Stimulated activated CD4-positive, alpha-beta T cell treated with anti-CD3 and anti-CD28 coated beads, Interleukin-4, amount 100 ng/mL, for 1 hour (primary cell): ENCODE results near the gene STARD9.
"Not testable (repeated sequence)": the region's sequence is repeated elsewhere in the genome, so short reads cannot be mapped to it uniquely, and the experiment has no call there.

Source experiments
- DNase-seq: peaks from one replicate; pipeline ENCODE4 v3.0.0-alpha.2; 2020

The STARD9 gene

DNA sequence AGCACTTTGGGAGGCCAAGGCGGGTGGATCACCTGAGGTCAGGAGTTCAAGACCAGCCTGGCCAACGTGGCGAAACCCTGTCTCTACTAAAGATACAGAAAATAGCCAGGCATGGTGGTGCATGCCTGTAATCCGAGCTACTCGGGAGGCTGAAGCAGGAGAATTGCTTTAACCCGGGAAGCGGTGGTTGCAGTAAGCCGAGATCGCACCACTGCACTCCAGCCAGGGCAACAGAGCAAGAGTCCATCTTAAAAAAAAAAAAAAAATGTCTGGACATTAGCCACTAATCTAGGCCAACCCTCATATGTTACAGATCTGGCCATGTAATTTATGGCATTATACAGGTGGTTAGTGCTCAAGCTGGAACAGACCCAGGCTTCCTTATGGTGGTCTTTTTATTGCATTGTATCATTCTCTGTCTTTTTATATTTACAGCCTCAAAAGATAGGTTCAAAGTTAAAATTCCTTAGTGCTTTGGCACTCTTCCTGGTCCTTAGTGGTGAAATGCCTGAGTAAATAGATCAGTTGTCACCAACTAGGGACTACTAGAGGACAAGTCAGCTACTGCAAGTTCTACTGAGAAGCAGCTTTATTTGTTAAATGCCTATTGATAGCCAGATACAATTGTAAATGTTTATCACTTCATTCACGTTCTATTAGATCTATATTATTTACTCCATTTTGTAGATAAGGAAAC, 16.0 kb downstream of the STARD9 start:
- DNase-seq: no peak

- DNase-seq: no peak
Observed at GRCh38 chr15:42592716-42593115, 17.3 kb downstream of the STARD9 start.

GRCh38 chr15:42593143-42593542, 17.7 kb downstream of the STARD9 start:
- DNase-seq: no peak

GRCh38 chr15:42594095-42594494, 18.7 kb downstream of the STARD9 start:
- DNase-seq: no peak

- DNase-seq: no peak
Observed at GRCh38 chr15:42595626-42596240, 20.3 kb downstream of the STARD9 start.

DNA sequence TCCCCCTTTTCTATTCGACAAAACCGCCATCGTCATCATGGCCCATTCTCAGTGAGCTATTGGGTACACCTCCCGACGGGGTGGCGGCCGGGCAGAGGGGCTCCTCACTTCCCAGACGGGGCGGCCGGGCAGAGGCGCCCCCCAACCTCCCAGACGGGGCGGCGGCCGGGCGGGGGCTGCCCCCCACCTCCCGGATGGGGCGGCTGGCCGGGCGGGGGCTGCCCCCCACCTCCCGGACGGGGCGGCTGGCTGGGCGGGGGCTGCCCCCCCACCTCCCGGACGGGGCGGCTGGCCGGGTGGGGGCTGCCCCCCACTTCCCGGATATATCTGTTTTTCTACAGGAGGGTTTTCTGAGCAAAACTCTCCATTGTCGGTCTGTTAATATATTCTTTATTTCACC, 25.9 kb downstream of the STARD9 start:
- DNase-seq: not testable (repeated sequence)

GRCh38 chr15:42602501-42602900, 27.1 kb downstream of the STARD9 start:
- no peak for DNase-seq

- no peak for DNase-seq
Observed at GRCh38 chr15:42603978-42604377, 28.6 kb downstream of the STARD9 start.

GRCh38 chr15:42604894-42605744, 29.7 kb downstream of the STARD9 start:
- DNase-seq: no peak

GRCh38 chr15:42605796-42606195, 30.4 kb downstream of the STARD9 start:
- DNase-seq: no peak

- DNase-seq: peak; percentile 3
Observed at GRCh38 chr15:42608110-42608531, 32.7 kb downstream of the STARD9 start.

GRCh38 chr15:42608752-42609488, 33.5 kb downstream of the STARD9 start:
- no peak for DNase-seq

DNA sequence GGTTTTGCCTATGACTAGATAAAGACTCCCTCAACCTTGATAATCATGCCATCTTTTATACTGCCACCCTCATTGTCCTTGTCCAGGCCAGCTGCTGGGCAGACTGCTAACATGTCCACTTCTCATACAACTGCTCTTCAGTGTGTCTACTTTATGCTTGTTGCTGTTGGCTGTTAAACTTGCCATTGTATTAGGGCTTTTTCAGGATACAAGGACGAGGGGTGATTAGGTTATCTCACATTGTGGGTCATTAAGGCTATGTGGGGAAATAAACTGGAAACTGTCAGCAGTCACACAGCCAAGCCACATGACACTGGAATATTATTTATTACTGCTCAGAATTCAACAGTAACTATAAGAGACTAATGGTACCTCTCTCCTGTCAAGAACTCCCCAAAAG, 36.1 kb downstream of the STARD9 start:
- no peak for DNase-seq

DNA sequence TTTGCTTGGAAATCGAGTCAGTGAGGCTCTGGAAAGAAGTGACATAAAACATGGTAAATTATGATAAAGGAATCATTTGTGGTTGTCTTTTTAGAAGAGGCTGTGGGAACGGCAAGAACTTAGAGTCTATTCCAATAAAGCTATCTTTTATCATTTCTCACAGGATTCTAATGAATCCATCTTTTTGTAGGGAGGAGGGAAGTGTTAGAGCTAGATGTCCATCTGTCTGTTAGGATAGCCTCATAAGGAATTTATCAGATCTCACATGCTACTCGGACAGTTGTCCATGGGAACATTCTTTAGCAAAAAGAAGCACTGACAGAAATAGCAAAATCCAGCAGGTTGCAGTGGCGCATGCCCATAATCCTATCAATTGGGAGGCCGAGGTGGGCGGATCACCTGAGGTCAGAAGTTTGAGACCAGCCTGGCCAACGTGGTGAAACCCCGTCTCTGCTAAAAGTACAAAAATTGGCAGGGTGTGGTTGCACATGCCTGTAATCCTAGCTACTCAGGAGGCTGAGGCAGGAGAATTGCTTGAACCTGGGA, 37.0 kb downstream of the STARD9 start:
- DNase-seq: no peak

- no peak for DNase-seq
Observed at GRCh38 chr15:42616107-42616506, 40.7 kb downstream of the STARD9 start.

GRCh38 chr15:42619656-42620371, 44.4 kb downstream of the STARD9 start:
- DNase-seq: no peak

- no peak for DNase-seq
Observed at GRCh38 chr15:42621386-42621785, 46.0 kb downstream of the STARD9 start.

DNA sequence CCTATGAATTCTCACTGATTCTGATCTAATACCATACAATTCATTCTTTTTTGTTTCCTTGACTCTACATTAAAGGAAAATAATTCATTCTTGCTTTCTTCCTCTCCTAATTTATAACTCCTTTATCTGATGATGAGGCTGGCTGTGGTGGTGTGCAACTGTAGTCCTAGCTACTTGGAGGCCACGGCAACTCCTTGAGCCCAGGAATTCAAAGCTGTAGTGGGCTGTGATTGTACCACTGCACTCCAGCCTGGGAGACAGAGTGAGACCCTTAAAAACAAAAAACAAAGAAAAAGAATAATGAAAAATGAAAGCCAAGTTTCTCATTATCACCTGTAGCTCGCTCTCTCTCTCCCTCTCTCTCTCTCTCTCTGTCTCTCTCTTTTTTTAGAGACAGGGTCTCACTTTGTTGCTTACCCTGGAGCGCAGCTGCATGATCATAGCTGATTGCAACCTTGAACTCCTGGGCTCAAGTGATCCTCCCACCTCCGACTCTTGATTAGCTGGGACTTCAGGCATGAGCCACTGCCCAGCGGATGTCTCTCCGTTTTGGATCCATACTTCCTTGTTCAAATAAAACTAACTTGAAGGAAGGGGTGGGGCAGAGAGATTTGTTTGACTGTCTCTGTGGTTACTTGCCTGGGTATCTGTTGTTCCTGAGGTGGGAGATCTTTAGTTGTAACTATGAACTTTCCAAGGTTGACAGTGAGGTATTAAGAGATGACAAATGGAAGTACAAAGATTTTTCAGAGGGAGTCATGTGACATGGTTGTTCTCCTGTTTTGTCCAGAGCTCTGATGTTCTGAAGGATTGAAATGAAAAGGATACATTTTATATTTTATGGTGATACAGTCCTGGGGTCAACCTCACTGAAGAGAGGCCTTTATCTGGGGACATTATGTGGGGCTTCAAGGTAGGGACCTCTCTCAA, 46.9 kb downstream of the STARD9 start:
- DNase-seq: no peak

DNA sequence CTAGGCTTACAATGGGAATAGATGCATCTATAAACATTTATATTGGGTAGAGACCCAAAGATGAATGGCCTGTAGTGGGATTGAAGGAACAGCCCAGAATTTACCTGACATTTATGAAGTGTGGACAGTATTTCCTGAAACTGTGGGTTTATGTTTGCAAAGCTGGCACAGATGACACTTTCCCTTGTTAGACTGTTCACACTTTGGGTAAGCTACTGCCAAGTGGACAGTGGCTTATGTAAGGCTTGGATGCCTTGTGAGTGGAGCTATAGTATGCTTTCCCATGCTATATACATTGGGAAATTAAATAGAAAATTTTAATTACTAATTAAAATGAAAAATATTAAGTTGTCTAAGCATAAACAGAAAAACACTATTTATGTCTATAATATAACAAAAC, 48.5 kb downstream of the STARD9 start:
- DNase-seq: no peak

DNA sequence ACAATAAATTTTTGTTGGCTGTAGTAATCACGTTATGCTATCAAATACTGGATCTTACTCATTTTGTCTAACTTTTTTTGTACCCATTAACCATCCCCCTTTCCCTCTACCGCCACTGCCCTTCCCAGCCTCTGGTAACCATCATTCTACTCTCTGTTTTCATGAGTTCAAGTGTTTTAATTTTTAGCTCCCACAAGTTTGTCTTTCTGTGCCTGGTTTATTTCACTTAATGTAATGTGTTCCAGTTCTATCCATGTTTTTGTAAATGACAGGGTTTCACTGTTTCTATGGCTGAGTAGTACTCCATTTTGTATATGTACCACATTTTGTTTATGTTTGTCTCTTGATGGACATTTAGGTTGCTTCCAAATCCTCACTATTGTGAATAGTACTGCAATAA, 52.1 kb downstream of the STARD9 start:
- DNase-seq: no peak

DNA sequence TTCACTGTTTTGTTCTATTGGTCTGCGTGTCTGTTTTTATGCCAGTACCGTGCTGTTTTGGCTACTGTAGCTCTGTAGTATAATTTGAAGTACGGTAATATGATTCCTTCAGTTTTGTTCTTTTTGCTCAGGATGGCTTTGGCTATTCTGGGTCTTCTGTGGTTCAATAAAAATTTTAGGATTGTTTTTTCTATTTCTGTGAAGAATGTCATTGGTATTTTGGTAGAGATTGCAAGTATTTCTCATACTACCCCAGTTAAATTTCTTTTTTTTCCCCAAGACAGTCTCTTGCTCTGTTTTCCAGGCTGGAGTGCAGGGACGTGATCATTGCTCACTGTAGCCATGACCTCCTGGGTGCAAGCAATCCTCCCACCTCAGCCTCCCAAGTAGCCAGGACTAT, 53.4 kb downstream of the STARD9 start:
- no peak for DNase-seq
